ENCODE data around the gene PDS5B. TPM values are rescaled to one million over a fixed set of nuclear protein-coding genes. Genes with fewer than 3 reads are reported as not detected.

The PDS5B gene
- total RNA-seq, 6 experiments from 2014 or later, result 11.9 to 14.2 (median 12.5) TPM

GRCh38 chr13:32642858-32643257, 56.6 kb downstream of the PDS5B start:
- H3K4me1 ChIP-seq, result peaks cover 0 to 5% (median 0%) of the 10 kb centered on the region in 4 donors
- H3K27ac ChIP-seq, result no peak overlapping the region
- no peaks in the 10 kb centered on the region for H3K9me3 ChIP-seq
- no peaks in the 10 kb centered on the region for H3K27me3 ChIP-seq
- H3K36me3 ChIP-seq, result no peaks in the 10 kb centered on the region
- 43% methylated on average over 1 of the region's 1 CpG for WGBS (ENCODE audit: insufficient coverage, low coverage, low lambda C conversion rate, missing lambda C conversion rate)
- TF ChIP-seq POLR2A (IDR thresholded peaks at IDR 0.05) (no peak), CTCF (IDR thresholded peaks at IDR 0.05) (no peak)
- no peak overlapping the region for H3K4me3 ChIP-seq
- ATAC-seq (no peak), DNase-seq (no peak)
- intact Hi-C loops (cut with DNase I), result no loop called here

GRCh38 chr13:32645854-32646253, 59.6 kb downstream of the PDS5B start:
- WGBS (ENCODE audit: insufficient coverage, low coverage, low lambda C conversion rate, missing lambda C conversion rate), result 72% methylated on average over 2 of the region's 2 CpGs
- H3K4me3 ChIP-seq, result no peak overlapping the region
- no peaks in the 10 kb centered on the region for H3K9me3 ChIP-seq
- intact Hi-C loops (cut with DNase I), result no loop called here
- no peak for TF ChIP-seq CTCF (IDR thresholded peaks at IDR 0.05)
- ATAC-seq, result peak in 1 of 4 donors; percentile 20
- H3K27ac ChIP-seq, result no peak overlapping the region
- H3K4me1 ChIP-seq, result no peaks in the 10 kb centered on the region
- no peaks in the 10 kb centered on the region for H3K27me3 ChIP-seq
- no peaks in the 10 kb centered on the region for H3K36me3 ChIP-seq
- DNase-seq, result no peak

DNA sequence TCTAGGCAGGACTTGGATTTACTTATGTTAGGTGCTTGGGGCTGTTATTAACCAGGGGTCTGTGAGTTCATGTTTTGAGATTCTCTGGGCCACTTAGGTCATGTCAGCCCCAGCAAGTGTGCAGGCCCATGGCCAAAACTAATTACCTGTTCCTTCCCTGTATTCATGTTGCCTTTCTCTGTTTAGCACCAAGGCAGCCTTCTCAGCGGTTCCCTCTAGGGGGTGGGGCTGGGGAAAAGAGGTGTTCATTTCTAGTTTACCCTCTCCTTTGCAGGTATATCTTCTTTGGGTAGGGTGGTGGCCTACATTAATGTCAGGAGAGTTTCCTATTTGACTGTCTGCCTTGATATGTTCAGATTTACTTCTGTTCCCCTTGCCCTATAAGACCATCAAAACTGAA, 61.7 kb downstream of the PDS5B start:
- DNase-seq, result no peak
- no peak for TF ChIP-seq POLR2A (IDR thresholded peaks at IDR 0.05)
- TF ChIP-seq CTCF (IDR thresholded peaks at IDR 0.05), result no peak
- ATAC-seq, result no peak
- Histone ChIP-seq H3K27ac (no peak overlapping the region), H3K9me3 (no peaks in the 10 kb centered on the region), H3K36me3 (no peaks in the 10 kb centered on the region), H3K27me3 (no peaks in the 10 kb centered on the region), H3K4me1 (peaks cover 0 to 3% (median 0%) of the 10 kb centered on the region in 4 donors), H3K4me3 (no peak overlapping the region)
- intact Hi-C loops (cut with DNase I), result no loop called here
- WGBS (ENCODE audit: insufficient coverage, low coverage, low lambda C conversion rate, missing lambda C conversion rate), result 71% methylated on average over 1 of the region's 1 CpG

- TF ChIP-seq POLR2A (IDR thresholded peaks at IDR 0.05), result no peak
- peak; percentile 62 to 84 (median 79) for TF ChIP-seq CTCF (IDR thresholded peaks at IDR 0.05)
- intact Hi-C loops (cut with DNase I), result no loop called here
- Histone ChIP-seq H3K4me1 (peaks cover 0 to 3% (median 0%) of the 10 kb centered on the region in 4 donors), H3K27ac (no peak overlapping the region), H3K36me3 (no peaks in the 10 kb centered on the region), H3K9me3 (no peaks in the 10 kb centered on the region), H3K4me3 (no peak overlapping the region), H3K27me3 (no peaks in the 10 kb centered on the region)
- ATAC-seq (peak; percentile 96 to 98 (median 98)), DNase-seq (peak in 2 of 3 donors; percentile 30 to 58)
- WGBS (ENCODE audit: insufficient coverage, low coverage, low lambda C conversion rate, missing lambda C conversion rate), result 8% methylated on average over 3 of the region's 3 CpGs
These were observed 64.6 kb downstream of the PDS5B start for GRCh38 chr13:32650705-32651311.
